GM23338 (cell line): ENCODE results near the gene DTHD1. TPM values are rescaled to one million over a fixed set of nuclear protein-coding genes. Genes with fewer than 3 reads are reported as not detected.
A peak's percentile ranks its signal among the peaks of the same experiment; 100 is the strongest.

Experiments
- ATAC-seq: fragments of 200-7000 bp; cut with Tn5 transposase; 3 replicates; pipeline ENCODE4 v1.9.1; 2020
- DNase-seq: peaks from one replicate; pipeline ENCODE4 v3.0.0-alpha.2; 2015; ENCODE audit warnings: low spot score
- H2AFZ ChIP-seq: fragments of 200-600 bp; sonication (generic); 2 replicates; pipeline ENCODE4 v1.8.0; 2016; ENCODE audit warnings: antibody characterized with exemption, mild to moderate bottlenecking, moderate library complexity
- H3F3A ChIP-seq: fragments of 200-600 bp; sonication (generic); replicated peaks from 2 replicates; pipeline ENCODE4 v1.8.0; 2017; ENCODE audit warnings: antibody characterized with exemption, mixed run types, low read depth
- H3K27ac ChIP-seq: fragments of 200-600 bp; sonication (generic); 2 replicates; pipeline ENCODE4 v1.6.1; 2016; ENCODE audit warnings: low read depth
- H3K27me3 ChIP-seq: fragments of 200-600 bp; sonication (generic); 2 replicates; pipeline ENCODE4 v1.8.0; 2016; ENCODE audit warnings: mild to moderate bottlenecking, mixed run types, moderate library complexity; ENCODE audit not compliant: insufficient read depth
- H3K36me3 ChIP-seq: fragments of 200-600 bp; sonication (generic); 2 replicates; pipeline ENCODE4 v1.8.0; 2016; ENCODE audit warnings: mild to moderate bottlenecking; ENCODE audit not compliant: insufficient read depth
- H3K4me1 ChIP-seq: fragments of 200-600 bp; sonication (generic); 2 replicates; pipeline ENCODE4 v1.8.0; 2016; ENCODE audit warnings: mild to moderate bottlenecking, moderate library complexity; ENCODE audit not compliant: insufficient read depth
- H3K4me2 ChIP-seq: fragments of 200-600 bp; sonication (generic); 2 replicates; pipeline ENCODE4 v1.7.1; 2017; ENCODE audit warnings: mixed run types
- H3K4me3 ChIP-seq: fragments of 200-600 bp; sonication (generic); 2 replicates; pipeline ENCODE4 v1.6.1; 2016; ENCODE audit warnings: mixed run types
- H3K79me2 ChIP-seq: fragments of 200-600 bp; sonication (generic); replicated peaks from 2 replicates; pipeline ENCODE4 v1.8.0; 2017; ENCODE audit warnings: mild to moderate bottlenecking; ENCODE audit not compliant: insufficient read depth
- H3K9me2 ChIP-seq: fragments of 200-600 bp; sonication (generic); 2 replicates; pipeline ENCODE4 v1.8.0; 2017; ENCODE audit not compliant: insufficient read depth
- H4K20me1 ChIP-seq: fragments of 200-600 bp; sonication (generic); replicated peaks from 2 replicates; pipeline ENCODE4 v1.8.0; 2017; ENCODE audit warnings: mild to moderate bottlenecking; ENCODE audit not compliant: insufficient read depth
- H3K27ac Mint-ChIP-seq: 2 replicates; pipeline ENCODE4 v1.8.0; 2020; ENCODE audit warnings: inconsistent platforms, mild to moderate bottlenecking, moderate library complexity, mixed read lengths
- H3K27me3 Mint-ChIP-seq: 3 replicates; pipeline ENCODE4 v1.8.0; 2022; ENCODE audit warnings: low read depth, mild to moderate bottlenecking, moderate library complexity, mixed read lengths, inconsistent platforms; ENCODE audit not compliant: insufficient read depth, poor library complexity
- H3K36me3 Mint-ChIP-seq: 3 replicates; pipeline ENCODE4 v1.8.0; 2021; ENCODE audit warnings: low read depth, mild to moderate bottlenecking, inconsistent platforms, moderate library complexity, mixed read lengths
- H3K4me1 Mint-ChIP-seq: 3 replicates; pipeline ENCODE4 v1.8.0; 2020; ENCODE audit warnings: mild to moderate bottlenecking, inconsistent platforms, mixed read lengths
- H3K4me3 Mint-ChIP-seq: 3 replicates; pipeline ENCODE4 v1.8.0; 2021; ENCODE audit warnings: moderate library complexity, mild to moderate bottlenecking, inconsistent platforms, mixed read lengths
- H3K9me3 Mint-ChIP-seq: 3 replicates; pipeline ENCODE4 v1.8.0; 2020; ENCODE audit warnings: moderate library complexity, mild to moderate bottlenecking, inconsistent platforms, mixed read lengths
- CREB1 ChIP-seq: fragments of 250-450 bp; sonication (Bioruptor Pico); IDR thresholded peaks from 2 replicates; pipeline ENCODE4 v1.5.0; 2020; ENCODE audit warnings: low read depth, mild to moderate bottlenecking, moderate library complexity
- CTCF ChIP-seq, 2 experiments: fragments of 200-600 bp in 1 of 2; sonication (generic) in 1 of 2; conservative IDR thresholded peaks; 2 replicates each; pipeline versions ENCODE4 v1.5.1 to v1.6.1; 2016 to 2017; ENCODE audit warnings: antibody characterized with exemption in 2 of 2, low read depth in 2 of 2, mild to moderate bottlenecking in 2 of 2, moderate library complexity in 1 of 2
- EZH2 ChIP-seq: fragments of 200-600 bp; sonication (generic); IDR thresholded peaks from one replicate; pipeline ENCODE4 v1.8.0; 2017; ENCODE audit warnings: antibody characterized with exemption, mild to moderate bottlenecking, low read depth; ENCODE audit not compliant: unreplicated experiment
- EZH2phosphoT487 ChIP-seq: fragments of 200-600 bp; sonication (generic); IDR thresholded peaks from one replicate; pipeline ENCODE4 v1.8.1; 2018; ENCODE audit warnings: antibody characterized with exemption; ENCODE audit not compliant: unreplicated experiment
- JUNB ChIP-seq: IDR thresholded peaks from one replicate; pipeline ENCODE4 v1.6.1; 2016; ENCODE audit warnings: antibody characterized with exemption; ENCODE audit not compliant: unreplicated experiment
- STAT1 ChIP-seq: IDR thresholded peaks from one replicate; pipeline ENCODE4 v1.6.1; 2016; ENCODE audit warnings: antibody characterized with exemption; ENCODE audit not compliant: unreplicated experiment
- ZNF114 ChIP-seq: fragments of 250-450 bp; sonication (Bioruptor Pico); IDR thresholded peaks from 2 replicates; pipeline ENCODE4 v1.5.0; 2020; ENCODE audit warnings: mild to moderate bottlenecking, moderate library complexity
- ZNF331 ChIP-seq: fragments of 250-450 bp; sonication (Bioruptor Pico); IDR thresholded peaks from 2 replicates; pipeline ENCODE4 v1.5.0; 2020; ENCODE audit warnings: low read depth, mild to moderate bottlenecking, moderate library complexity
- polyA plus RNA-seq: library from polyadenylated mRNA; unstranded; fragments of >200 nt; fragmentation: Nextera tagmentation; extraction: Ambion mirVana; gene quantifications from 2 replicates; pipeline ENCODE4 v1.2.1, GENCODE V29; 2016
- total RNA-seq: library from RNA; depleted of rRNA; stranded (reverse); fragments of >200 nt; shearing (Covaris generic); gene quantifications from 2 replicates; pipeline ENCODE4 v1.2.3, GENCODE V29; 2014
- TF ChIP-seq, protein P1 (sequence below): IDR thresholded peaks from 2 replicates; pipeline ENCODE4 v1.6.1; 2016; ENCODE audit warnings: antibody characterized with exemption

DTHD1 gene
- total and polyA plus RNA-seq, 2 experiments from 2014 or later: not detected

DNA sequence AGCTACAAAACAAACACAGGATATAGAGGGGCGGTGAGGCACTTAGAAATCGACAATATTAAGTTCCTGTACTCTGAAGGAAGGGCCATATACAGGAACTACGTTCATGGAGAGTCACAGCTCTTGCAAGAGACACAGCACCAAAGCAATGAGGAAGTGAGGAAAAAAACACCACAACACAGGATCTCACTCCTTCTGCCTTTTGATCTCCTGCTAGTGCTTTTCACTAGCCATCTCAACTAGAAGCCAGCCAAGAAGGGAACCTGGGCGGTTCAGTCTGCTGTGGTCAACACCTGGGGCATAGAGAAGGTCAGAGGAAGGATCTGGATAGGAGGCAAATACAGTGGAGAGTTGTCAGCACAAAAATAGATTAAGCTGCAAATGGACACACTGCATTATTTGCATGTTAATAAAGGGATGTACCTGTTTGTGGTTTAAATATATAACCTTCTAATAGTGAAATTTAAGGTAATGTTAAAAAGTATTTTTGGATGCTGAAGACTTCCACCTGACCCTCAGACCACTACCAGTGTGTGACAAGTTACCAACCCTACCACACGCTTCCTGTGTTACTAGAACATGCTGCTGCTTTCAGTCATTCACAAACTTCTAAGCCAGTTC lies 104.6 kb downstream of the DTHD1 start (continued):
- TF ChIP-seq CTCF (conservative IDR thresholded peaks at IDR 0.05; ENCODE audit: low read depth in 2 of 2) (no peak), ZNF331 (CRISPR knock-in tag) (no peak), JUNB (no peak), STAT1 (no peak)
- TF ChIP-seq, protein P1, sequence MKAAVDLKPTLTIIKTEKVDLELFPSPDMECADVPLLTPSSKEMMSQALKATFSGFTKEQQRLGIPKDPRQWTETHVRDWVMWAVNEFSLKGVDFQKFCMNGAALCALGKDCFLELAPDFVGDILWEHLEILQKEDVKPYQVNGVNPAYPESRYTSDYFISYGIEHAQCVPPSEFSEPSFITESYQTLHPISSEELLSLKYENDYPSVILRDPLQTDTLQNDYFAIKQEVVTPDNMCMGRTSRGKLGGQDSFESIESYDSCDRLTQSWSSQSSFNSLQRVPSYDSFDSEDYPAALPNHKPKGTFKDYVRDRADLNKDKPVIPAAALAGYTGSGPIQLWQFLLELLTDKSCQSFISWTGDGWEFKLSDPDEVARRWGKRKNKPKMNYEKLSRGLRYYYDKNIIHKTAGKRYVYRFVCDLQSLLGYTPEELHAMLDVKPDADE: no peak

DNA sequence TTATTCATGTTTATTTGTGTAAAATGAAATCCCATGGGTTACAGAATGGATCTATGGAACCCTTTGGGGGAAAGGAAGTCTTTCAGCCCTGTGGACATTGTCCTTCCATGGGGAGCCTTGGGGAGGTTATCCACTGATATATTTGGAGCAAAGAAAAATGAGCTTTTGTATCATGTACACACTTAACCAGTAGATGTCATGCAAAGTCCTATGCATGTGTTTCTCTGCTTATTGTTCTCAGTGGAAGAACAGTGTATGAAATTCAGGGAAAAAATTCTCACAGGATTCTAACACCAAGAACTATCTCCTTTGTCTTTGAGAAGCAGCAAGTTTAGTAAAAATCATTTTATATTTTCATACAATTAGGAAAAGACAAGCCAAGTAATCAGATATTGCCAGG lies 105.3 kb downstream of the DTHD1 start:
- no peaks in the 10 kb centered on the region for H3K4me1 Mint-ChIP-seq
- H3K27me3 Mint-ChIP-seq: peaks cover 2% of the 10 kb centered on the region
- Histone ChIP-seq H3K79me2 (no peaks in the 10 kb centered on the region), H3K4me1 (no peaks in the 10 kb centered on the region), H3K27ac (no peak overlapping the region), H2AFZ (no peak overlapping the region), H3K4me3 (no peak overlapping the region), H3K36me3 (no peaks in the 10 kb centered on the region), H3K27me3 (no peaks in the 10 kb centered on the region), H4K20me1 (no peaks in the 10 kb centered on the region), H3F3A (no peaks in the 10 kb centered on the region), H3K4me2 (no peak overlapping the region), H3K9me2 (no peaks in the 10 kb centered on the region)
- no peak overlapping the region for H3K27ac Mint-ChIP-seq
- no peak overlapping the region for H3K4me3 Mint-ChIP-seq
- no peak for ATAC-seq
- no peaks in the 10 kb centered on the region for H3K36me3 Mint-ChIP-seq
- no peaks in the 10 kb centered on the region for H3K9me3 Mint-ChIP-seq
- TF ChIP-seq CREB1: no peak
- TF ChIP-seq STAT1: no peak
- peak in 1 of 2 experiments; percentile 21; a peak in 2 of 4 replicates for TF ChIP-seq CTCF (conservative IDR thresholded peaks at IDR 0.05; ENCODE audit: low read depth in 2 of 2)
- DNase-seq: no peak

DNA sequence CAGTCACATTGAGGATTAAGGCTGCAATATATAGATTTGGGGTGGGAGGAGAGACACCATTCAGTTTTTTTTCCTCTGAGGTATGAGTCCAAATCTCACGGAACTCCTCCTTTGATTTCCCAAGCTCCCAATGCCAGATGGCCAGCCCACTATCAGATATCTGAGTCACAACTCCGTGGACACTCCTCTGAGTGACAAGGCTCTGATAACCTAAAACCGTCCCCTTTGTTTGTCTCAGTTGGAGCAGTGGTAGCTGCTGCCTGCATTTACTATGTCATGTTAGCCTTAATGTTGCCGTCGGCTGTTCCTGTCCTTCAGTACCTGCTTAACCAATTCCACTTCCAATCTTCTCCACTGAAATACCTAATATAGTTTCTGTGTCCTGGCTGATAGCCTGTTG lies 107.3 kb downstream of the DTHD1 start:
- H3K79me2 ChIP-seq: no peaks in the 10 kb centered on the region
- H3K4me3 Mint-ChIP-seq: no peak overlapping the region
- no peaks in the 10 kb centered on the region for H4K20me1 ChIP-seq
- H3K9me2 ChIP-seq: no peaks in the 10 kb centered on the region
- H3K4me1 Mint-ChIP-seq: no peaks in the 10 kb centered on the region
- H3K4me3 ChIP-seq: no peak overlapping the region
- H3K27ac ChIP-seq: no peak overlapping the region
- peaks cover 2% of the 10 kb centered on the region for H3K27me3 Mint-ChIP-seq
- H3K36me3 ChIP-seq: no peaks in the 10 kb centered on the region
- no peak for TF ChIP-seq STAT1
- no peak for TF ChIP-seq ZNF114 (CRISPR knock-in tag)
- no peak for TF ChIP-seq EZH2
- TF ChIP-seq, protein P1: no peak
- peak; percentile 61 for TF ChIP-seq ZNF331 (CRISPR knock-in tag)
- TF ChIP-seq CREB1: no peak
- no peak for TF ChIP-seq CTCF (conservative IDR thresholded peaks at IDR 0.05; ENCODE audit: low read depth in 2 of 2)
- no peak for TF ChIP-seq EZH2phosphoT487
- peak; percentile 29; the same call in 1 of the 3 replicates for ATAC-seq
- no peaks in the 10 kb centered on the region for H3F3A ChIP-seq
- H3K4me2 ChIP-seq: no peak overlapping the region
- H3K36me3 Mint-ChIP-seq: no peaks in the 10 kb centered on the region
- H2AFZ ChIP-seq: peak overlapping the region; percentile 53; the same call in 1 of the 2 replicates
- no peaks in the 10 kb centered on the region for H3K4me1 ChIP-seq
- no peak for DNase-seq
- no peaks in the 10 kb centered on the region for H3K9me3 Mint-ChIP-seq
- H3K27me3 ChIP-seq: no peaks in the 10 kb centered on the region
- no peak overlapping the region for H3K27ac Mint-ChIP-seq
